Fibroblast of skin of right quadriceps (primary cell): ENCODE measurements around the gene DCLK1.

ENCODE experiments used
- DNase-seq: peaks from one replicate; pipeline ENCODE4 v3.0.0-alpha.2; 2013

DCLK1 gene

DNA sequence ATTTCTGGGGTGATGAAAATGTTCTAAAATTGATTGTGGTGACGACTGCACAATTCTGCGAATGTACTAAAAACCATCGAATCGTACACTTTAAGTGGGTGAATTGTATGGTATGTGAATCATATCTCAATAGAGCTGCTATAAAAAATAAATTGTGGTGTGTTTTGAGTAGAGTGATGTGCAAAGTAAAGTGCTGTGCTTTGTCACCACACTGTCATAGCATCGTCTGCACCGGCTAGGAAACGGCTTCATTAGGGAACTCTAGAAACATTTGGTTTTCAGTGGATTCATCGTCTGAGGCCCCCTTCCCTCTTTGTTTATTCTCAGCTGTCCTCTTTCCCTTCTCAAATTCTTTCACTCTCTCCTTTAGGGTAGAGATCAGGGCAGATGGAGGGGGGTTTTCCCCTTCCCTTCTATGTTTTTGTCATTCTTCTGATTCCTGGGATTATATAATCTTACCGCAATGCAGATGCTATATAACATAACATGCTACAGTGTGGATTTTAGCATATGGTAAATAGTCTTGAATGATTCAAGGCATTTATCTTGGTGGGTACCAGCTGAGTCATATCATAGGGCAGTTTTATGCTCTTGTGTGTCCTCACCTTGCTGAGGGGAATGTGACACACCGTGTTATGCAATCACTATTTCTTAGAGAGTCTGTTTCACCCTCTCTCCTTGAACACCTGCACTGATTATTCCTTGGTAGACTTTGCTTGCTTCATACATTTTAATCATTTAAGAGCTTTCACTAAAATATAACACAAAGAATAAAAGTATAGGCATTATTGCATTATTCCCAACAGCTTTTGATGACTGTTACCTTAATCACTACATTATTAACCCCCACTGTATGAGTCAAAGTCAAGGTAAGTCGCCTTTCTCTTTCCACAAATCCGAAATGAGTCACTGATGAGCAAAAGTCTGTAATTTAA is 239.4 kb downstream of the DCLK1 start:
- peak; percentile 71 for DNase-seq

DNA sequence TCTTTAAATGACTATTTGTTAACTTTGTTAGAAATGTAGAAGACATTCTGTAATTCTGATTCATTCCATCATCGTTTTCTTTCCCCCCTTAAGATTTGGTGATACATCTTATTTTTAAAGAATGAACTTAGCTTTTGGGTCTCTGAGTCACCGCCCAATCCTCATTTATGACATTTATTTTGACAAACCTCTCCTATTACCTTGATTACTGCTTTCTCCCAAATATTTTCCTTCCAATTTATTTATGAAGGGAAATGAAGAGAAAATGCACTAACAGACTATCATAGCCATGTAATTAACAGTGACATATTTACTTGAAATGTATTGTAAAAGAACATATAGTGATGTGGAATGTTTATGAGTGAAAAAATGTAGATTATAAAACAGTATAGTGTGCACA is 241.6 kb downstream of the DCLK1 start:
- DNase-seq: peak; percentile 15

DNA sequence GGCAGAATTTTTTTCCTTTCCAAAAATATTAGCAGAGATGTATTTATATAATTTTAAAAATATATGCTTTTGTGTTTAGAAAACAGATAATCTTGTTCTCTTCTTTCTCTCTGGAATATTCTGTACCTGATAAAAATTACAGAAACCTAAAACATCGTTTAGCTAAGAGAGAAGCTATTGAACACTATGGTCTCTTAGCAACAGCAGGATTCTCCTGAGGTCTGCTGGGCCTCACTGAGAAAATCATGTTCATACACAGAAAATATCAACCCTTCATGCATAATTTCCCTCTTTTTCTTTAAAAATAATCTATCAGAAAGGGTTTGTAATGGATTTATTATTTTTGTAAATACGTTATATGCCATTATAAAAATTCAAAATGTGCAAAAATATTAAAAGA is 242.2 kb downstream of the DCLK1 start:
- no peak for DNase-seq

DNA sequence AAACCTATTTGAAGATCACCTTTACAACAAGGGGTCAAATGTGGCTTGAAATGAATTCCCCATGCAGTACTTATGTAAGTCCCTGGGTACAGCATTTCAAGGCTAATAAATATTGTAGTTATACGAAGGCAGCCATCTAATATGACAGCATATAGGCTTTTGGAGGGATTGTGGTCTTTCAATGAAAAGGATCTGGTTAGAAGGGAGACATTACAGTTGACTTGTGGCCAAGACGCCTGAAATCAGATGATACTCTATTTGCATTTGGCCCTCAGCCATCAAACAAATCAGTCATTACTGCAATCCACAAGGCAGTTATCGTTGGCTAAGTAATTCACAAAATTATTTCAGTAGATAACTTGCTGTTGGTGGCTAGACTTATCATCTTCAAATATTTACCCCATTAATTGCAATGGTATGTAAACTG is 242.7 kb downstream of the DCLK1 start:
- peak; percentile 65 for DNase-seq

DNA sequence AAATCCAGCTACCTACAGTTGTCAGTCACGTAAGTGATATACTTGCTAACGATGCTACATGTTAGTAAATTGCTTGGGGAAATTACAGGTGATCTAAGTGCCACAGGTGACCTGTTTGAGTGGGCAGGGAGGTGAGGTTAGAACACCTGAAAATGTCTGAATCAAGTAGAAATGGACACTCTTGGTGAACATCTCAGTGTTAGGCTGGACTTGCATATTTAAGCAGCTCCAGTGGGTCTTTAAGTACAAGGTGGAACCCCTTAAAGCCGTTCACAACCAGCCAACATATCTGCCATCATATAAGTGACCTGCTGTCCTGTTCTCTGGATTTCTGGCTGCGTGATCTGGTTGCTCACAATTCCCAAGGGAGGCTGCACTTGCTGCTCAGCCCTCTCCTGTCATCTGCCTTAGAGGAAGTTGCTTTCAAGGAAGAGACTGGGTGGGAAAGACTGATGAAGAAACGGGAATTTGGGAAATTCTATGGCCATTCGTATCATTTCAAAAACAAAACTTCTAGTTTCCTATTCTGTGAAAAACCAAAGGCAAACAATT is 244.0 kb downstream of the DCLK1 start:
- DNase-seq: no peak

DNA sequence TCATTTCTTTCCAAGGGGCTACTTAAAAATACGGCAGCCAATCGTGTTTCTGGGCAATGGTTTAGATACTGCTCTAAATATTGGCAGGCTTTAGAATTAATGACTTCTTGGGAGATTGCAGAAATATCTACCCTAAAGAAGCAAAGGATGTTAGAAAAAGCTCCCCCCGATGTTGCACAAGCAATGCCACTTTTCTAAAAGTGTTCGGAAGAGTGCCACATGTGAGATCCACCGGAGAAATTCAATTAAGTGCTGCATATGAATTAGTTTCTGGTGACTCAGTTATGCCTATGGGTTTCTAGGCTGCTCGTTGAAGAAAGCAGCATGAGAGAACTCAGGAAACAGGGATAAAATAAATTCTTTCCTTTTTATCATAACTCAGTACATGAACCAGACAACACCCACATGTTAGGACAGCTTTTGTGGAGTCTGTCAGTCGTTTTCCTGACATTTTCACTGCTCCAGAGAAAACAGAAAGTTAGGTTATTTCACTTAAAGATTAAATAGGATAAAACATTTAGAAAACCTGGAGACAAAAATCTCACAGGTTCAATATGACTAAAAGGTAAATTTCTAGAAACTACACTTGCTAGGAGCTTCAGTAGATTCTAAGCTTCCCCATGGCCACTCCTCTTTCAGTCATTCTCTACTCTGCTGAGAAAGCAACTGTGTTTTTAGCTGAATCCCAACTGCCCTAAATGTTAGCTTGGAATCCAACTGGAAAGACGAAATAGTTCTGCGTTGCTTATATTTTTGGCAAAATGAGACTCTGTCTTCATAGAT is 244.7 kb downstream of the DCLK1 start:
- DNase-seq: no peak

DNA sequence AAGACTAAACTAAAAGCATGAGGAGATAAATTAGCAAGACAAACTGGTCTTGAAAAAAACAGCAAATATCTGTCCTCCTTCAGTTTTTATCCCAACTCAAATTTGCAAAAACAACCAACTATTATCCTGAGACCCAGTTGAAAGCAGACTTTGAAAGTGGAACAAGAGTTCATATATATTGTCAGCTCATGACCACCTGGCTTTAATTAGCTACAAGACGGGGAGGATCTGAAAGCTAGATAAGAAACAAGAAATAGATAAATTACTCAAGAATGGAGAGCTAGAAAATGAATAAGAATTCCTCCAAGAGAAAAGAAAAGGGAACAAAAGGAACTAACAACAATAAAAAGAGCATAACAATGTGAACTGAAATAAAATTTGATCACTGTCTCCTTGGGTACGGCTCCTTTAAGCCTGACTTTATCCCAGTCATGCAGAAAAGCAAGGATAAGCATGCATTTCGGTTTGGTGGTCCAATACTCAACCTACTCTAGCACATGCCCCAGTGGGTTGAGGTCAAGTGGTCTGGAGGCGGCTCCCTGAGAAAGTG is 246.9 kb downstream of the DCLK1 start:
- DNase-seq: peak; percentile 31

DNA sequence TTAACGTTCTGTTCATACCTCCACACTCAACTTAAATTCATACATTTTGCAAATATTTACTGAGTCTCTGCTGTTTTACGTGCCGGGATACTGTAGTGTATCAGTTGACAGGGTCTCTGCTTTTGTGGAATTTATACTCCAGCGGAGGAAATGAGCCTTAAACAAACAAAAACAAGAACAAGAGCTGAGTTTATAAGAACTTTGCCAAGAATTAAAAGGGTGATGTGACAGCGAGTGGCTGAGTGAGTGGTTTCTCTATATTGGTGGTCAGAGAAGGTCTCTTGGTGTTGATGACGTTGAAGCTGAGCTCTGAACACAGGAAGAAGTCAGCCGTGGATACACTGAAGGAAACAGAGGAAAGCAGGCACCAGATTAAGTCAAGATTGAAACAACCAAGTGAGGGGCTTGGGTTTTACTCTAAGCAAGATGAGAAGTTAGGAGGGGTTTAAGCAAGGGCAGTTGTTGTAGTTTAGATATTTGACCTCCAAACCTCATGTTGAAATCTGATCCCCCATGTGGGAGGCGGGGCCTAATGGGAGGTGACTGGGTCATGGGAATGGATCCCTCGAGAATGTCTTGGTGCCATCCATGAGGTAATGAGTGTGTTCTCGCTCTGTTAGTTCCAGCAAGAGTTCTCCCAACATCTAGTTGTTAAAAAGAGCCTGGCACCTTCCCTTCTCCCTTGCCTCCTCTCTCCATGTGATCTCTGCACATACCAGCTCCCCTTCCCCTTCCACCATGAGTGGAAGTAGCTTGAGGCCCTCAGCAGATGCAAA is 248.3 kb downstream of the DCLK1 start:
- DNase-seq: no peak

DNA sequence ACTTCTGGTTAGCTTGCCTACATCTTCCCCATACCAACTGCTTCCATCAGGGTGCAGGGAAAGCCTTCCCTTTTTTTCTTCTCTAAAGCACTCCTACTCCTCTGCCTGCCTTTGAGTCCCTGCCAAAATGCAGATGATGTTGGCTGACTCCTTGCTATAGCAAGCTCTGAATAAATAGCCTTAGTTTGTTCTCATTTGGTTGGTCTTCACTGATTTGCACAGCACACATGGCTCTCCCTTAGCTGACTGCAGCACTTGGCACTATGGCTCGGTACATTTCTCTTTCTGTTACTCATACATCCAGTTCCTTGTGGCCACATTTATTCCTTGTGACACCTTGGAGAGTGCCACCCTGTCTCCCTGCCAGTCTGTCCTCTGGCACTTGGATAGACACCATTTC is 249.8 kb downstream of the DCLK1 start:
- no peak for DNase-seq

DNA sequence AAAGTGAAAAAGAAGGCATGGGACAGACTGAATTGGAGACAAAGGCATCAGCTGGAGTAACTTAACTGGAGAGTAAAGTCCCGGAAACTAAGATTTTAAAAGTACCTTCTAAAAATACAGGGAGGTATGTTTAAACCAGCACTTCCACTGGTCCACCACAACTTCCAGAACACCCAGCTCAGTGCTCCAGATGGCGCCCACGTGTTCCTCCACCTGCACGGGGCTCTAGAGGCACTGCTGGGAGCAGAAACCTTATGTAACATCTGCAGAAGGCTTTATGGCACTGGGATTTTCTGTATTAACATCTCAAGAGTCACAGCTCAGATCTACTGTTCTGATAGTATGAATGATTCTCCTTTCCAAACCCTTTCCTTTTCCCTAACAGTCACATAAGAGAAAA is 252.1 kb downstream of the DCLK1 start:
- DNase-seq: no peak

DNA sequence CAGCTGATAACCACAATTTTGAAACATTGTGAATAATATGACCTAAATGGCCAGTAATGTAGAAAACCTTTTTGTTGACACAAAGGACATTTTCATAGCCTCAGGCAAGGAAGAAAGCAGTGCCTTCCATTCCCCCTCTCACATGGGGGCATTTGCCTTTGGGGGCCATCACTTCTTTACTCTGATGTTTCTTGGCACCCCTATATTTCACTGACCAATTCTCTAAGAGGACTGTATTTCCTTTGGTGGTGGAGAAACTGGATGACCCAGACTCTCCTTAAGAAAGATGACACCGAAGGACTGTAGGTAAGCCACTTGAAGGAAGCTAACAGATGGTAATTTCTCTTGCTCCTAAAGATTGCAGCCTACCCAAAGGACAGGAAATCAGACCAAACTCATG is 254.6 kb downstream of the DCLK1 start:
- DNase-seq: no peak

DNA sequence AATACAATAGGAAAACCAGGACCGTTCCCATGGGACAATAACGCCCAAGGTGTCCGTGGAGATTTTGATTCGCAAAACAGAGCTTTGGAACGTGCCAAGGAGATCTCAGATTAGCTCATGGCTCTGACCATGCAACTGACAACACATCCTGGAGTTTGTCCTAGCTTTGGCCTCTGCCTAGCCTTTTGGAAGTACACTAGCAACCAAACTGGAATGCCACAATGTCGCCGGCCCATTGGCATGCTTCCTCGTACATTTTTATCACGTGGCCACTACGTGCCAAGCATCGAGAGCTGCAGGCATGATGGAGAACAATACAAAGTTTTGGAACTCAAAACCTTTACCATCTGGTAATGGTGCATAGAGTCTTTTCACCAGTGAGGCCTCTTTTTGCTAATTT is 256.5 kb downstream of the DCLK1 start:
- DNase-seq: no peak

DNA sequence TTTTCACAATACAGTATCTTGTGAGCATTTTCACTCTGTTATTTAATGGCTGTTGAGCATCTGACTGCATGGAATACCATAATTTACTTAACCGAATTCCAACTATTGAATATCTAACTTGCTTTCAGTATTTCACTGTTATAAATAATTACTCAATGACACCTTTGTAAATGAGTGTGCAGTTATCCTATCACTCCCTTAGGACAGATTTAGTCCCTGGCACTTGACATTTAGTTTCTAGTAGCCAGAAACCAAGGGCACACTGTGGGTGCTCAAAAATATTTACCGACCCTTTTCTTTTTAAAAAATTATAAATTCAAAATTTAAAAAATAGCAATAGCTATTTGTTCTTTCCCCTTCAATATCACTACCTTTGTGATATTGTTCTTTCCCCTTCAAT is 258.8 kb downstream of the DCLK1 start:
- no peak for DNase-seq

DNA sequence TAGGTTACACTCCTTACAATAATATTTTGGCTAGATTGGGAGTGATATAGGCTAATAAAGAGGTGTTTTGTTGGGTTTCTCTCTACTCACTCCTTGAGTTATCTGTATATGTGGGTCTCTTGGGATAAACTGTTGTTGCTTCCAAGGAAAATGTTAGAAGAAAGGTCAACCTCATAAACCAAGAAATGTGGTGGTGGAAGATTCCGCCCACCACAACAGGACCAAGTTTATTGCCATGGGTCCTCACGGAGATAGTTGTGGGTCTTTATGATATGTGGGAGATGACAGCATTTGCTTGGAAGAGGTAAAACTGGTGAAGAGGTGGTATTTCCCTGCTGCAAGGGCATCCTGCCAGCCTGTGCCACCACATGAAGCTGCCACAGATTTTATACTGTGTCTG is 259.6 kb downstream of the DCLK1 start:
- DNase-seq: no peak

DNA sequence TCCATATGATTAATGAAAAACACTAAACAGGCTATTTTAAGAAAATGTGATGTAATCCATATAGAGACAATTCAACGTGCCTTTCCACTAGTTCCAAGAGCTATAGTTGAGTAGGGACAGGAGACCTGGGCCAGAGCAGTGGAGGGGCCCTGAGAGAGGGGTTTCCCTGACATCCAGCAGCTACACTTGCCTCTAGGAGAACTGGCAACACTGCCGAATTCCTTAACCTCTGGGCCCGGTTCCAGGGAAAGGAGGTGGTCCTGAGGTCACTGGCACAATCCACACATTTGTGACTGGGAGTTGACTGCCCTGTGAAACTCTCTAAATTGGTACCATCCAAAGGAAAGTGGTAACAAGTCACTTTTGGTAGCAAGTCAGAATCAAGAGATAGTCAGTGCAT is 264.4 kb downstream of the DCLK1 start:
- DNase-seq: peak; percentile 11

DNA sequence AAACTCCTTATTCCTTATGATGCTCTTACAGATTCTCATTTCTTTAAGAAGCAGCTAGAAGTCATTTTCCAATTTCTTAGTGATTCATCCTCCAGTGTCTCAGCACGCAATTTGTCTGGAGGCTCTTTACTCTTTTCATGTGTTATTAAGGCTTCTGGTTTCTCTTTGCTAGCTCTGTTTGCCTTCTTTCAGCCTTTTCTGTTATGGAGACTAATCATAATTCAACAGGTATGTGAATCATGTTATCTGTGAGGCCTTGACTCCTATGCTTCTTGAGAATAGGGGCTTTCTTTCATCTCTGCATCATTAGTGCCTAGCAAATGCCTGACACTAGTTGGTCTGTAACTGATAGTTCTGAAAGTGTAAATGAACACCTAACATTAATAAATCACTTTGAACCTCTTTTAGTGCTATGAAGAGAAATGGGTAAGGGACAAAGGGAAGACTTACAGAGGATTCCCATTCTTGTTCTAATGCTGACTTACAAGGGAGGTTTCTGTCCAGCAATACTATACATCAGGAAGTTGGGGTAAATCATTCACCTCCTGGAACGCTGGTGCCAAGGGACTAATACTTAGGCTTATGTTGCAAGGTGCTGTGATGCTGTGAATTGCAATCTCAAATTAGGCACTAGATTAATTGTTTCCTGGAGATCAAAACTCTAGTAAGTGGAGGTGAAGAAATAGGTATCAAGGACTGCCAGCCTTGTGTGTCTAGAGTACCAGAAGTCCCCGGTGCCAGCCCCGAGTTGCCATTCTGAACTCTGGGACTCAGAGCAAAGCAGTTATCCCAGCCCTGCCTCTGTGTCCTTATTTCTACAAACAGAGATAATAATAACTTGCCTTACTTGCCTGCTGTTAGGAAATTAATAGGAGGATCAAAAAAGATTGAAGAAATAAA is 265.6 kb downstream of the DCLK1 start:
- DNase-seq: no peak

DNA sequence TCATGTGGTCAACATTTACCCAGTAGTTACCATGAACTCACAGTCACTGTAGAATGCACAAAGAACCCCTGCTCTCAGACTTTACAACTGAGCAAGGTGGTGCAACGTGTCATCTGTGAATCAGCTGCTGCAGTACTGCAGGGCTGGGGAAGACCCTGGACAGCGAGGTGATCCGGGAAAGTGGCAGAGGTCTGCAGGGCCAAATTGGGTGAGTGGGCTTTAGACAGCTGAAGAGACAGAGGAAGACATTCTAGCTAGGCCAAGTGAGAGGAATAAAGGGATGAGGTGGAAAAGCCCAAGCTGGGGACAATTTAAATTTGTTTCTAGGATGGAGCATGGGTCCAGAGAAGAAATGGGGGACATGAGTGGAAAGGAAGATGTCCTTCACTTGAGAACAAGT is 270.5 kb downstream of the DCLK1 start:
- no peak for DNase-seq

DNA sequence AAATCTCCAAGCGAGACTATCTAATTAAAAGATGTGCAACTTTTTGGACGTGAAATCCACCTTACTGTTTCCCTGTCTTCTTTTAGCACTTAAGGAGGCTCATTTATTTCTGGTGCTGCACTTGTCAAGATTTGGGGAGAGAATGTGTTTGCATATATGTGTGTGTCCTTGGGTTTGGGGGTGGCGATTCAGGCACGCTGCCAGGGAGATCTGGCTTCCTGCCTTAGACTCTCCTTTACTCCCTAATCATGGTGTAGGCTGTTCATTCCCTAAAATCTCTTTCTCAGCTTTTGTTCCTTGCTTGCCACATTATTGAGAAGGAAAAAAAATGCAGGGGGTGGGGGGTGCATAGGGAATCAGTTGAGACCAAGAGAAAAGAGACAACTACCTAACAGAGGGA is 271.2 kb downstream of the DCLK1 start:
- DNase-seq: no peak

DNA sequence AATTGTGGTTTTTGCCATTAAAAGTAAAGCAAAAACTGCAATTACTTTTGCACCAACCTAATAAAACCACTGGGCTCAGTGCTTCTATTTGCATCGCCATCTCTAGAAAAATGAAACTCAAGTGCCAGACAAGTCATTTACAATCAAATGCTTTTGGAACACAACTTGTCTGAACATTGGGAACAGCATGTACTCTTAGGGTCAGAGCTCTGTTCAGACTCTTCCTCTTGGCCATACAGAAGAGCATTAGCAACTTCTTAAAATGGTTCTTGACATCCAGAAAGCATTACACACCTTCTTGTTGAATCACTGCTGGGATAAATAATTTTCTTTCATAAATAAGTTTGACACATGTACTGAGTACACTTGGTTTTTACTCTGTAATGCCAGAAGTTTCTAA is 272.5 kb downstream of the DCLK1 start:
- no peak for DNase-seq

DNA sequence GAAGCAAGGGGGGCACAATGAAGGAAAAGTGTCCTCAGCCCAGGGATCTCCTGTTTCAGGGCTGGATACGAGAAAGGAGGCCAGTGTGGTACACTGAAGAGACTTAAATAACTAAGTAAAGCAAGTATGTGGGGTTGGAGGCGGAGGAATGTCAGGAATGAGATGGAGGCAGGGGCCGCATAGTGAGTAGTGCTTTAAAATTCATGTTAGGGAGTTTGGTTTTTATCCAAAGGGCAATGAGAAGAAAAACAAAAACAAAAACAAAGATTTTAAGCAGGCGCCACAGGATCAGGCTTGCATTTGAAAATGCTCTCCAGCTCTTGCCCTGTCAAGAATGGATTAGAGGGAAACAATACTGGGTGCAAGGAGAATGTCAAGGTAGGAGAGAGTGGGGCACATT is 273.4 kb downstream of the DCLK1 start:
- peak; percentile 57 for DNase-seq

DNA sequence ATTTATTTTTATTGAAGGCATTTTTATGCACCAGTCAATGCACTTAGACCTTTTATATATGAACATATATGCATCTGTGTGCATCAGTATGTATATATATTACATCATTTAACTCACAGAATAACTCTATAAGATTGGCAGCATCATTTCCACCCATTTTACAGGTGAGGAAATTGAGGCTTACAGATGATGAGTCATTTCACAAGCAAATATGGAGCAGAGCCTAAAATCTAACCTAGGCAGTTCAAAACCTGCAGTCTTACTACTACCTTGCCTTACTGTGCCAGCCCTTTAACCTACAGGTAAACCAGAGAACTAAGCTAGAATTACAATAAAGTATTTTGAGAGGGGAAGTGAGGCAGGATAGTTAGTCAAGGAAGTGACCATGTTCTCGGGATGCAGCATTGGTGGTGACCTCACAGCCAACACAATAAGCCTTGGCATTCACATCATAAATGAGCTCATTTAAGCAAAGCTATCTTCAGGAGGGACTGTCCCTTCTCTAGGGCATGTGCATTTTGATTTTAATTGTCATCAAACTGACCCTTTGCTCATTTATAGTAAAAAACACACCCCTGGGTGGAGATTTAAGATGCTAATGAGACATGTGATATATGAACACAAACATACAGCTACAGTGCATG is 274.3 kb downstream of the DCLK1 start:
- no peak for DNase-seq
